Mesendoderm (in vitro differentiated cells): ENCODE measurements around the gene DEFB131A.
"Not testable (repeated sequence)": the region's sequence is repeated elsewhere in the genome, so short reads cannot be mapped to it uniquely, and the experiment has no call there.

Source experiments
- DNase-seq: peaks from one replicate; pipeline ENCODE4 v3.0.0; 2013
- H2AK5ac ChIP-seq: 2 replicates; pipeline ENCODE4 v1.6.1; 2013; ENCODE audit warnings: low read length, inconsistent platforms
- H2BK120ac ChIP-seq: 2 replicates; pipeline ENCODE4 v1.6.1; 2013; ENCODE audit warnings: low read depth, mild to moderate bottlenecking, low read length, moderate library complexity, mixed read lengths
- H2BK15ac ChIP-seq: replicated peaks from 2 replicates; pipeline ENCODE4 v1.6.1; 2013; ENCODE audit warnings: low read depth, mild to moderate bottlenecking, moderate library complexity
- H2BK5ac ChIP-seq: 2 replicates; pipeline ENCODE4 v1.6.1; 2013; ENCODE audit warnings: low read length, inconsistent platforms
- H3K18ac ChIP-seq: 2 replicates; pipeline ENCODE4 v1.6.1; 2013; ENCODE audit warnings: mild to moderate bottlenecking, low read length, mixed read lengths
- H3K23ac ChIP-seq: one replicate; pipeline ENCODE4 v1.6.1; 2013; ENCODE audit warnings: low read length
- H3K27ac ChIP-seq: 2 replicates; pipeline ENCODE4 v1.5.1; 2013; ENCODE audit warnings: low read depth, mild to moderate bottlenecking, inconsistent platforms, low read length, moderate library complexity
- H3K27me3 ChIP-seq: 2 replicates; pipeline ENCODE4 v1.6.1; 2013; ENCODE audit warnings: low read length, control low read depth, mild to moderate bottlenecking, inconsistent platforms; ENCODE audit not compliant: insufficient read depth, poor library complexity
- H3K36me3 ChIP-seq: 2 replicates; pipeline ENCODE4 v1.6.1; 2013; ENCODE audit warnings: low read length, inconsistent platforms; ENCODE audit not compliant: control insufficient read depth, insufficient read depth
- H3K4ac ChIP-seq: one replicate; pipeline ENCODE4 v1.6.1; 2013; ENCODE audit warnings: low read depth, mild to moderate bottlenecking, low read length, moderate library complexity
- H3K4me1 ChIP-seq: 2 replicates; pipeline ENCODE4 v1.6.1; 2013; ENCODE audit warnings: low read depth, low read length, inconsistent platforms; ENCODE audit not compliant: control insufficient read depth
- H3K4me2 ChIP-seq: 2 replicates; pipeline ENCODE4 v1.6.1; 2013; ENCODE audit warnings: low read length
- H3K4me3 ChIP-seq: 2 replicates; pipeline ENCODE4 v1.5.1; 2013; ENCODE audit warnings: mild to moderate bottlenecking, low read length
- H3K56ac ChIP-seq: one replicate; pipeline ENCODE4 v1.6.1; 2013; ENCODE audit warnings: low read length
- H3K79me1 ChIP-seq: 2 replicates; pipeline ENCODE4 v1.6.1; 2013; ENCODE audit warnings: low read length, inconsistent platforms
- H3K79me2 ChIP-seq: 2 replicates; pipeline ENCODE4 v1.6.1; 2013; ENCODE audit warnings: mild to moderate bottlenecking, low read length; ENCODE audit not compliant: control insufficient read depth, insufficient read depth
- H3K9ac ChIP-seq: 2 replicates; pipeline ENCODE4 v1.6.1; 2013; ENCODE audit warnings: low read length, inconsistent platforms
- H4K5ac ChIP-seq: one replicate; pipeline ENCODE4 v1.6.1; 2013; ENCODE audit warnings: low read length
- H4K8ac ChIP-seq: one replicate; pipeline ENCODE4 v1.6.1; 2013; ENCODE audit warnings: low read depth, mild to moderate bottlenecking, control low read depth, low read length, moderate library complexity
- WGBS: extraction: QIAGEN DNeasy Blood & Tissue Kit; methylation state at CpG from one replicate; pipeline ENCODE4 v1.1.7; 2013; ENCODE audit warnings: low lambda C conversion rate, missing lambda C conversion rate; ENCODE audit not compliant: insufficient coverage; ENCODE audit errors: extremely low coverage; 5-methylcytosine and 5-hydroxymethylcytosine counted together

Gene DEFB131A

GRCh38 chr4:9430061-9430460 lies 14.2 kb upstream of the DEFB131A start:
- not testable (repeated sequence) for H2BK15ac ChIP-seq, H3K4me2 ChIP-seq, H3K79me1 ChIP-seq, H3K36me3 ChIP-seq, H3K27me3 ChIP-seq, H3K56ac ChIP-seq, H3K9ac ChIP-seq, H3K23ac ChIP-seq, DNase-seq, H2BK120ac ChIP-seq, H4K8ac ChIP-seq, H3K4me1 ChIP-seq, H3K27ac ChIP-seq, H3K18ac ChIP-seq, H3K4me3 ChIP-seq, H3K4ac ChIP-seq, H3K79me2 ChIP-seq, H2AK5ac ChIP-seq, H2BK5ac ChIP-seq, H4K5ac ChIP-seq
- no CpG with 5 or more reads among the region's 1 CpG for WGBS

GRCh38 chr4:9433320-9433719 lies 10.9 kb upstream of the DEFB131A start:
- H3K27ac ChIP-seq, H3K18ac ChIP-seq, H3K79me2 ChIP-seq, H3K4me3 ChIP-seq, H2AK5ac ChIP-seq, H3K4me1 ChIP-seq, H3K4ac ChIP-seq, H2BK15ac ChIP-seq, DNase-seq, H4K5ac ChIP-seq, H2BK120ac ChIP-seq, H3K4me2 ChIP-seq, H3K79me1 ChIP-seq, H3K36me3 ChIP-seq, H3K56ac ChIP-seq, H3K9ac ChIP-seq, H3K27me3 ChIP-seq, H2BK5ac ChIP-seq, H4K8ac ChIP-seq, H3K23ac ChIP-seq: not testable (repeated sequence)
- no CpG with 5 or more reads among the region's 1 CpG for WGBS

GRCh38 chr4:9436728-9437127 lies 7.5 kb upstream of the DEFB131A start:
- not testable (repeated sequence) for H4K5ac ChIP-seq, H3K9ac ChIP-seq, H3K4me3 ChIP-seq, H3K56ac ChIP-seq, H3K27me3 ChIP-seq, H3K4me2 ChIP-seq, H3K27ac ChIP-seq, H2BK120ac ChIP-seq, H3K79me2 ChIP-seq, H3K36me3 ChIP-seq, H3K23ac ChIP-seq, H2AK5ac ChIP-seq, H3K18ac ChIP-seq, H3K4me1 ChIP-seq, H3K4ac ChIP-seq, H3K79me1 ChIP-seq, DNase-seq, H4K8ac ChIP-seq, H2BK5ac ChIP-seq, H2BK15ac ChIP-seq

- not testable (repeated sequence) for H4K8ac ChIP-seq, H3K56ac ChIP-seq, H3K79me2 ChIP-seq, H3K4me3 ChIP-seq, H3K9ac ChIP-seq, H2AK5ac ChIP-seq, H3K27me3 ChIP-seq, H2BK15ac ChIP-seq, H3K4me2 ChIP-seq, H3K4me1 ChIP-seq, H4K5ac ChIP-seq, H3K36me3 ChIP-seq, H3K79me1 ChIP-seq, DNase-seq, H3K23ac ChIP-seq, H3K27ac ChIP-seq, H3K18ac ChIP-seq, H3K4ac ChIP-seq, H2BK5ac ChIP-seq, H2BK120ac ChIP-seq
- no CpG with 5 or more reads among the region's 4 CpGs for WGBS
Measured at GRCh38 chr4:9442355-9442754, 1.9 kb upstream of the DEFB131A start.

- H3K56ac ChIP-seq, H3K18ac ChIP-seq, H4K8ac ChIP-seq, H3K23ac ChIP-seq, H3K4me1 ChIP-seq, H3K27me3 ChIP-seq, H3K4me3 ChIP-seq, H2AK5ac ChIP-seq, H3K9ac ChIP-seq, H3K27ac ChIP-seq, H3K79me2 ChIP-seq, H3K79me1 ChIP-seq, H3K4ac ChIP-seq, H3K36me3 ChIP-seq, H4K5ac ChIP-seq, H2BK15ac ChIP-seq, H3K4me2 ChIP-seq, H2BK120ac ChIP-seq, H2BK5ac ChIP-seq, DNase-seq: not testable (repeated sequence)
- no CpG with 5 or more reads among the region's 6 CpGs for WGBS
Measured at GRCh38 chr4:9444681-9445080, 467 bp downstream of the DEFB131A start.

DNA sequence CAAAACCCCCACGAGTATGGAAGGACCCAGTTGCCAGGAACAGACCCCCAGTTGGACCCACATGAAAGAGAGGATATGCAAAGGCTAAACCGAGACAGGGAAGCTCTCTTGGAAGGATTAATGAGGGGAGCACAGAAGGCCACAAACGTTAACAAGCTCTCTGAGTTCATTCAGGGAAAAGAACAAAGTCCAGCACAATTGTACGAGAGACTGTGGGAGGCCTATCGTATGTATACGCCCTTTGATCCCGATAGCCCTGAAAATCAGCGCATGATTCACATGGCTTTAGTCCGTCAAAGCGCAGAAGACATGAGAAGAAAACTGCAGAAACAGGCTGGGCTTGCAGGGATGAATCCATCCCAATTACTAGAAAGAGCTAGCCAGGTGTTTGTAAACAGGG lies 8.0 kb downstream of the DEFB131A start:
- H2BK120ac ChIP-seq, H3K4me2 ChIP-seq, H3K4ac ChIP-seq, H3K27me3 ChIP-seq, DNase-seq, H3K18ac ChIP-seq, H4K5ac ChIP-seq, H3K27ac ChIP-seq, H4K8ac ChIP-seq, H3K56ac ChIP-seq, H3K4me1 ChIP-seq, H3K79me1 ChIP-seq, H3K4me3 ChIP-seq, H3K9ac ChIP-seq, H2AK5ac ChIP-seq, H2BK15ac ChIP-seq, H3K36me3 ChIP-seq, H3K79me2 ChIP-seq, H3K23ac ChIP-seq, H2BK5ac ChIP-seq: not testable (repeated sequence)
- WGBS = no CpG with 5 or more reads among the region's 10 CpGs
